GM04503 (cell line): Measurements from ENCODE around the gene CPED1.

Experiments
- DNase-seq: peaks from one replicate; pipeline ENCODE4 v3.0.0-alpha.2; 2012; ENCODE audit warnings: low read depth

Gene CPED1

GRCh38 chr7:120988591-120989256, at the start of gene CPED1:
TSS of gene CPED1 (plus strand) at chr7:120988711. CDS start at chr7:120989622, 911 bp downstream.
- peak; percentile 43 for DNase-seq

- no peak for DNase-seq
Measured at GRCh38 chr7:120939345-120939744, 49.2 kb upstream of the CPED1 start.

- DNase-seq, result no peak
Measured at GRCh38 chr7:120941064-120941463, 47.4 kb upstream of the CPED1 start.

GRCh38 chr7:120941856-120942255, 46.7 kb upstream of the CPED1 start:
- no peak for DNase-seq

GRCh38 chr7:120942861-120943260, 45.6 kb upstream of the CPED1 start:
- no peak for DNase-seq

- DNase-seq, result no peak
Measured at GRCh38 chr7:120944826-120945562, 43.5 kb upstream of the CPED1 start.

- no peak for DNase-seq
Measured at GRCh38 chr7:120947980-120948379, 40.5 kb upstream of the CPED1 start.

GRCh38 chr7:120949393-120949911, 39.1 kb upstream of the CPED1 start:
- no peak for DNase-seq

- no peak for DNase-seq
Measured at GRCh38 chr7:120949998-120950538, 38.4 kb upstream of the CPED1 start.

- peak; percentile 80 for DNase-seq
Measured at GRCh38 chr7:120950539-120951308, 37.8 kb upstream of the CPED1 start, which contains the start of gene ING3. TSS of gene ING3 (plus strand) at chr7:120950777. CDS start at chr7:120950897, 120 bp downstream.

- DNase-seq, result no peak
Measured at GRCh38 chr7:120951309-120951699, 37.2 kb upstream of the CPED1 start.

GRCh38 chr7:120951826-120952225, 36.7 kb upstream of the CPED1 start:
- no peak for DNase-seq

- DNase-seq, result no peak
Measured at GRCh38 chr7:120955577-120956149, 32.8 kb upstream of the CPED1 start.

- DNase-seq, result no peak
Measured at GRCh38 chr7:120959929-120960484, 28.5 kb upstream of the CPED1 start.

- DNase-seq, result no peak
Measured at GRCh38 chr7:120960714-120961113, 27.8 kb upstream of the CPED1 start.

GRCh38 chr7:120961638-120962173, 26.8 kb upstream of the CPED1 start:
- DNase-seq, result no peak

GRCh38 chr7:120964088-120964487, 24.4 kb upstream of the CPED1 start:
- no peak for DNase-seq

GRCh38 chr7:120966961-120967360, 21.6 kb upstream of the CPED1 start:
- no peak for DNase-seq

GRCh38 chr7:120973849-120974248, 14.7 kb upstream of the CPED1 start:
- no peak for DNase-seq

- DNase-seq, result peak; percentile 47
Measured at GRCh38 chr7:120979765-120980499, 8.6 kb upstream of the CPED1 start.

GRCh38 chr7:120981117-120981516, 7.4 kb upstream of the CPED1 start:
- DNase-seq, result no peak
